Kidney (tissue), 14 donors: ENCODE measurements around the gene GREM2. TPM values are rescaled to one million over a fixed set of nuclear protein-coding genes. Genes with fewer than 3 reads are reported as not detected.

Experiments
- DNase-seq, 5 donors: peaks; one replicate each; pipeline ENCODE4 v3.0.0-alpha.2; 2013 to 2020
- FAIRE-seq: peaks from 2 replicates; lab custom pipeline; 2012; peaks lifted over from hg19 to GRCh38; lab: Jason Lieb, UNC
- H3K27ac ChIP-seq, 2 donors: one replicate each; pipeline ENCODE4 v1.7.0; 2013; ENCODE audit warnings: low read depth in 2 of 2, low read length in 2 of 2, inconsistent platforms in 1 of 2
- H3K27me3 ChIP-seq: one replicate; pipeline ENCODE4 v1.7.1; 2013; ENCODE audit warnings: low read length, inconsistent platforms; ENCODE audit not compliant: control insufficient read depth, insufficient read depth
- H3K36me3 ChIP-seq, 3 donors: one replicate each; pipeline versions ENCODE4 v1.7.0 to v1.7.1; 2013; ENCODE audit warnings: low read length in 3 of 3, control low read depth in 1 of 3, inconsistent platforms in 1 of 3; ENCODE audit not compliant: insufficient read depth in 3 of 3, control insufficient read depth in 2 of 3
- H3K4me1 ChIP-seq, 3 donors: one replicate each; pipeline versions ENCODE4 v1.7.0 to v1.7.1; 2013; ENCODE audit warnings: low read length in 3 of 3, inconsistent platforms in 1 of 3, low read depth in 1 of 3; ENCODE audit not compliant: control insufficient read depth in 2 of 3, insufficient read depth in 2 of 3
- H3K4me3 ChIP-seq, 3 donors: one replicate each; pipeline versions ENCODE4 v1.7.0 to v1.8.1; 2013; ENCODE audit warnings: low read length in 3 of 3, control low read depth in 1 of 3, inconsistent platforms in 1 of 3
- H3K9ac ChIP-seq, 3 donors: one replicate each; pipeline versions ENCODE4 v1.7.0 to v1.7.1; 2013; ENCODE audit warnings: low read length in 3 of 3, control low read depth in 1 of 3, inconsistent platforms in 1 of 3
- H3K9me3 ChIP-seq, 3 donors: one replicate each; pipeline versions ENCODE4 v1.7.0 to v1.7.1; 2013; ENCODE audit warnings: low read length in 3 of 3, control low read depth in 1 of 3, inconsistent platforms in 1 of 3; ENCODE audit not compliant: control insufficient read depth in 2 of 3, insufficient read depth in 1 of 3
- CTCF ChIP-seq: IDR thresholded peaks from 3 replicates; pipeline ENCODE4 v1.5.1; 2012; ENCODE audit warnings: mild to moderate bottlenecking, moderate library complexity, borderline replicate concordance; ENCODE audit not compliant: insufficient read depth; ENCODE audit errors: extremely low read depth
- intact Hi-C: fragments of 100-400 bp; cut with DNase I; formaldehyde crosslinking; loops from one replicate; pipeline ENCODE4 v1.11.1; 2022
- polyA plus RNA-seq: library from polyadenylated mRNA; stranded (reverse); fragments of 350-450 nt; fragmentation: Illumina TruSeq; extraction: RNeasy Lipid Tissue Mini Kit (QIAGEN cat#74804); gene quantifications from one replicate; pipeline ENCODE4 v1.2.3, GENCODE V29; 2014; ENCODE audit warnings: low read depth, low replicate concordance; ENCODE audit not compliant: insufficient read depth
- total RNA-seq: library from RNA; stranded (reverse); fragmentation: NEBNext Ultra II Directional; extraction: Animal tissue kit (Norgen Biotek cat#: 25700); gene quantifications from one replicate; pipeline ENCODE4 v1.2.1, GENCODE V29; 2021
- donor health status: control.
- donor health status: control.
- donor health status: control.
- donor health status: control.
- donor health status: control.
- donor health status: DM: yes; HTN: yes; CAD: no.
- donor health status: Normal renal cell carcinoma (clear cell type).

GREM2 gene
- total and polyA plus RNA-seq, 2 donors from 2014 or later, result 0.34 to 0.50 TPM

DNA sequence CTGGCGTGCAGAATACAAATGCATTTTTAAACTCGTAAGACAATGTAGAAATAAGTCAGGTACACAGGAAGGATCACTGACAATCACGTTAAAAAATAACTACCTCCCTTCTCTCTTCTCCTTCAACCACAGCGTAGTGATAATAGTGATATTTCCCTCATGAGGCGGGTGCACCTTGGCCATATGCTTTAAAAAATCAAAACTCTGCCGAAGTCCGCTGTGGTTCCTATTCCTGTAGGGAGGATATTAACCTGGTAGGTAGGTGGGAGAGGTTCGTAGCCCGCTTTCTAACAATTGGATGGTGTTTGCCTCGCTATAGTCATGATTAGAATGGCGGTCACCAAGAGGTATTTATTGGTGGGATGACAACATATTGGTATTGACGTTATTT is 732 bp downstream of the GREM2 start:
- H3K9me3 ChIP-seq, result no peaks in the 10 kb centered on the region
- H3K27me3 ChIP-seq, result no peaks in the 10 kb centered on the region
- H3K4me1 ChIP-seq, result no peaks in the 10 kb centered on the region
- intact Hi-C loops, result no loop called here
- H3K9ac ChIP-seq, result peak overlapping the region in 1 of 3 donors; percentile 79
- H3K36me3 ChIP-seq, result no peaks in the 10 kb centered on the region
- DNase-seq (no peak), FAIRE-seq (no peak)
- H3K4me3 ChIP-seq, result peak overlapping the region; percentile 73 to 88 (median 78)
- no peak for TF ChIP-seq CTCF
- H3K27ac ChIP-seq, result no peak overlapping the region

DNA sequence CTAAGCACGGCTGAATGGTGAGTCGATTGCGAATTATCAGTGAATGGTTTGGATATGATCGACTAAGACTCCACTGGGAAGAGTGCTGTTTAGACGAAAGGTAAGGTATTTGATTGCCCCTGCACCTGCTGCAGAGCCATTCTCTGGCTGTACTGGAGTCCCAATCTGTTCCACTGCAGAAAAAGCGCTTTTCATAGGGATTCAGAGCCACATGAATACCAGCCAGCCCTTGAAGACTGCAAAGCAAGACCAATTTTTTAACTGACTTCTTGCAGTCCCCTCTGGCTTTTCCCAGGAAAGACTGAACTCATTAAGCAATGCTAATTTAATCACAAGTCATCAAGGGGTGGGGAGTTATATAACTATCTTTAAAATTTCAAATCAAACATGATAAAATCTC is 1.3 kb downstream of the GREM2 start:
- no peak overlapping the region for H3K27ac ChIP-seq
- H3K9ac ChIP-seq, result no peak overlapping the region
- no peaks in the 10 kb centered on the region for H3K4me1 ChIP-seq
- H3K9me3 ChIP-seq, result no peaks in the 10 kb centered on the region
- no peak overlapping the region for H3K4me3 ChIP-seq
- no peaks in the 10 kb centered on the region for H3K36me3 ChIP-seq
- FAIRE-seq, result no peak
- intact Hi-C loops, result no loop called here
- H3K27me3 ChIP-seq, result no peaks in the 10 kb centered on the region
- TF ChIP-seq CTCF, result no peak
- no peak for DNase-seq

GRCh38 chr1:240609527-240610060 is 2.4 kb downstream of the GREM2 start:
- no peaks in the 10 kb centered on the region for H3K36me3 ChIP-seq
- intact Hi-C loops, result no loop called here
- no peak overlapping the region for H3K4me3 ChIP-seq
- no peak overlapping the region for H3K27ac ChIP-seq
- FAIRE-seq (no peak), DNase-seq (no peak)
- TF ChIP-seq CTCF, result no peak
- H3K27me3 ChIP-seq, result no peaks in the 10 kb centered on the region
- H3K9ac ChIP-seq, result no peak overlapping the region
- no peaks in the 10 kb centered on the region for H3K4me1 ChIP-seq
- no peaks in the 10 kb centered on the region for H3K9me3 ChIP-seq

- DNase-seq (no peak), FAIRE-seq (no peak)
- TF ChIP-seq CTCF, result no peak
- H3K27me3 ChIP-seq, result no peaks in the 10 kb centered on the region
- H3K36me3 ChIP-seq, result no peaks in the 10 kb centered on the region
- H3K9ac ChIP-seq, result no peak overlapping the region
- no peak overlapping the region for H3K27ac ChIP-seq
- intact Hi-C loops, result no loop called here
- no peaks in the 10 kb centered on the region for H3K9me3 ChIP-seq
- no peak overlapping the region for H3K4me3 ChIP-seq
- H3K4me1 ChIP-seq, result no peaks in the 10 kb centered on the region
Measured at GRCh38 chr1:240608707-240609106, 3.2 kb downstream of the GREM2 start.
